Hematopoietic multipotent progenitor cell treated with erythropoietin and hydrocortisone succinate and interleukin-3 and kit ligand, for 17 days (in vitro differentiated cells): ENCODE results near the gene FHIT.

Experiments
- DNase-seq: peaks from one replicate; pipeline ENCODE4 v3.0.0-alpha.2; 2015; ENCODE audit warnings: low spot score

Gene FHIT

GRCh38 chr3:60160822-60161748 lies 1090.2 kb downstream of the FHIT start:
- DNase-seq, result no peak

GRCh38 chr3:60160111-60160821 lies 1091.0 kb downstream of the FHIT start:
- no peak for DNase-seq

- no peak for DNase-seq
Observed at GRCh38 chr3:60158035-60158434, 1093.2 kb downstream of the FHIT start.

GRCh38 chr3:60154011-60154410 lies 1097.2 kb downstream of the FHIT start:
- no peak for DNase-seq

- DNase-seq, result no peak
Observed at GRCh38 chr3:60153221-60153999, 1097.8 kb downstream of the FHIT start.

- DNase-seq, result no peak
Observed at GRCh38 chr3:60149501-60149900, 1101.8 kb downstream of the FHIT start.

- DNase-seq, result no peak
Observed at GRCh38 chr3:60147249-60147950, 1103.9 kb downstream of the FHIT start.

GRCh38 chr3:60146121-60146520 lies 1105.1 kb downstream of the FHIT start:
- DNase-seq, result no peak

- DNase-seq, result no peak
Observed at GRCh38 chr3:60144071-60144470, 1107.2 kb downstream of the FHIT start.

- no peak for DNase-seq
Observed at GRCh38 chr3:60142009-60142408, 1109.2 kb downstream of the FHIT start.

GRCh38 chr3:60140160-60140559 lies 1111.1 kb downstream of the FHIT start:
- no peak for DNase-seq

GRCh38 chr3:60136601-60137000 lies 1114.7 kb downstream of the FHIT start:
- no peak for DNase-seq

GRCh38 chr3:60135474-60135873 lies 1115.8 kb downstream of the FHIT start:
- DNase-seq, result no peak

- DNase-seq, result no peak
Observed at GRCh38 chr3:60133269-60134162, 1117.7 kb downstream of the FHIT start.

- DNase-seq, result no peak
Observed at GRCh38 chr3:60131618-60132017, 1119.6 kb downstream of the FHIT start.

GRCh38 chr3:60126511-60127304 lies 1124.5 kb downstream of the FHIT start:
- no peak for DNase-seq

- no peak for DNase-seq
Observed at GRCh38 chr3:60125686-60126085, 1125.6 kb downstream of the FHIT start.

GRCh38 chr3:60120245-60120644 lies 1131.0 kb downstream of the FHIT start:
- no peak for DNase-seq

GRCh38 chr3:60114191-60114590 lies 1137.1 kb downstream of the FHIT start:
- no peak for DNase-seq

GRCh38 chr3:60107275-60107674 lies 1144.0 kb downstream of the FHIT start:
- DNase-seq, result no peak
